ENCODE results near the gene OSTN.

DNA sequence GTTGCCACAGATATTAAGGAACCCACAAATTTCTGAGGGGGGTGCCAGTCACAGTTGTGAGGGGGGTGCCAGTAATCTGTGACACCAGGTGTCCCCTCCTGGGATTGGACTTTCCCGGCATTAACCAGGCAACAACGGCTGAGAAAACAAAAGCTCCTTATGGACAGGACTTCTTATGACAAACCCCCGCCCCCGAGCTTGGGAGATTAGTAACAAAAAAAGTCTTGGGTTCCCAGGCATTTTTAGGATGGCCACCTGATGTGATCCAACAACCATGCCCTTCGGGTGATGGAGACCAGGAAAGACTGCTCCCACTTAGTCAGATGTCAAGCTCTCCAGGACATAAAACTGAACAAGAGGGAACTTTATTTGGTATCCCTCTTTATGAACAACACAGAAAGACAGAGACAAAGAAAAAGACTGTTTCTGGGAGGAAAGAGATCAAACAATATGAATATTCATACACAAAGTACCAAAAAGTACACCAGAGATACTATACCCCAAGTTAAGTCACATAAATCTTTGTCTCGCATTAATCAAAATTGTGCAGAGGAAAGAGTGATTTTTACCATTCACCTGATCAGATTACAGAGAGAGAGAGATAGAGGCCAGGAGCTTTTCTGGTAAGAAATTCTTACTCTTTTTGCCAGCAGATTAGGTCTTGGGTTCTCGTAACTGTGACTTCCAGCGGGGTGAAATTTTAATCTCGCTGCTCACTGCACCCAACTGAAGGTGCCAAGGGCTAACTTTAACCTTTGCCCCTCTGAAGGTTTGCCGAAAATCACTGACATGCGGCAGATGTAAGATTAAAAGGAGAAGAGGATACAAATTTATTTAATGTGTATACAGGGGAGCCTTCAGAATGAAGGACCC is 61.6 kb downstream of the OSTN start:
- TF ChIP-seq, protein P1, sequence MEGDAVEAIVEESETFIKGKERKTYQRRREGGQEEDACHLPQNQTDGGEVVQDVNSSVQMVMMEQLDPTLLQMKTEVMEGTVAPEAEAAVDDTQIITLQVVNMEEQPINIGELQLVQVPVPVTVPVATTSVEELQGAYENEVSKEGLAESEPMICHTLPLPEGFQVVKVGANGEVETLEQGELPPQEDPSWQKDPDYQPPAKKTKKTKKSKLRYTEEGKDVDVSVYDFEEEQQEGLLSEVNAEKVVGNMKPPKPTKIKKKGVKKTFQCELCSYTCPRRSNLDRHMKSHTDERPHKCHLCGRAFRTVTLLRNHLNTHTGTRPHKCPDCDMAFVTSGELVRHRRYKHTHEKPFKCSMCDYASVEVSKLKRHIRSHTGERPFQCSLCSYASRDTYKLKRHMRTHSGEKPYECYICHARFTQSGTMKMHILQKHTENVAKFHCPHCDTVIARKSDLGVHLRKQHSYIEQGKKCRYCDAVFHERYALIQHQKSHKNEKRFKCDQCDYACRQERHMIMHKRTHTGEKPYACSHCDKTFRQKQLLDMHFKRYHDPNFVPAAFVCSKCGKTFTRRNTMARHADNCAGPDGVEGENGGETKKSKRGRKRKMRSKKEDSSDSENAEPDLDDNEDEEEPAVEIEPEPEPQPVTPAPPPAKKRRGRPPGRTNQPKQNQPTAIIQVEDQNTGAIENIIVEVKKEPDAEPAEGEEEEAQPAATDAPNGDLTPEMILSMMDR (IDR thresholded peaks at IDR 0.05): no peak
- TF ChIP-seq POLR2AphosphoS5 (IDR thresholded peaks at IDR 0.05): no peak
